Superior temporal gyrus (tissue), 1 donor: ENCODE measurements around the gene CEP55.

Experiments
- DNase-seq: peaks from one replicate; pipeline ENCODE4 v3.0.0-alpha.2; 2016; ENCODE audit errors: extremely low spot score

The CEP55 gene

GRCh38 chr10:93566435-93567276, 70.2 kb downstream of the CEP55 start, which contains the start of gene FFAR4:
FFAR4 (plus strand) TSS chr10:93566665; CDS start chr10:93566721, 56 bp downstream.
- no peak for DNase-seq

- no peak for DNase-seq
Measured at GRCh38 chr10:93567277-93568104, 71.1 kb downstream of the CEP55 start.

GRCh38 chr10:93568105-93568390, 71.6 kb downstream of the CEP55 start:
- no peak for DNase-seq

- no peak for DNase-seq
Measured at GRCh38 chr10:93570383-93570782, 74.0 kb downstream of the CEP55 start.

- DNase-seq, result no peak
Measured at GRCh38 chr10:93572606-93573005, 76.2 kb downstream of the CEP55 start.

- peak; percentile 32 for DNase-seq
Measured at GRCh38 chr10:93573051-93573909, 76.9 kb downstream of the CEP55 start.

GRCh38 chr10:93573924-93574323, 77.5 kb downstream of the CEP55 start:
- DNase-seq, result no peak

GRCh38 chr10:93576888-93577287, 80.5 kb downstream of the CEP55 start:
- no peak for DNase-seq

GRCh38 chr10:93577565-93577964, 81.2 kb downstream of the CEP55 start:
- DNase-seq, result no peak
